Measurements from ENCODE around the gene WNT9A. TPM values are rescaled to one million over a fixed set of nuclear protein-coding genes. Genes with fewer than 3 reads are reported as not detected.

Gene WNT9A
- total RNA-seq, 2 donors from 2014 or later: 2.2 to 2.6 TPM

DNA sequence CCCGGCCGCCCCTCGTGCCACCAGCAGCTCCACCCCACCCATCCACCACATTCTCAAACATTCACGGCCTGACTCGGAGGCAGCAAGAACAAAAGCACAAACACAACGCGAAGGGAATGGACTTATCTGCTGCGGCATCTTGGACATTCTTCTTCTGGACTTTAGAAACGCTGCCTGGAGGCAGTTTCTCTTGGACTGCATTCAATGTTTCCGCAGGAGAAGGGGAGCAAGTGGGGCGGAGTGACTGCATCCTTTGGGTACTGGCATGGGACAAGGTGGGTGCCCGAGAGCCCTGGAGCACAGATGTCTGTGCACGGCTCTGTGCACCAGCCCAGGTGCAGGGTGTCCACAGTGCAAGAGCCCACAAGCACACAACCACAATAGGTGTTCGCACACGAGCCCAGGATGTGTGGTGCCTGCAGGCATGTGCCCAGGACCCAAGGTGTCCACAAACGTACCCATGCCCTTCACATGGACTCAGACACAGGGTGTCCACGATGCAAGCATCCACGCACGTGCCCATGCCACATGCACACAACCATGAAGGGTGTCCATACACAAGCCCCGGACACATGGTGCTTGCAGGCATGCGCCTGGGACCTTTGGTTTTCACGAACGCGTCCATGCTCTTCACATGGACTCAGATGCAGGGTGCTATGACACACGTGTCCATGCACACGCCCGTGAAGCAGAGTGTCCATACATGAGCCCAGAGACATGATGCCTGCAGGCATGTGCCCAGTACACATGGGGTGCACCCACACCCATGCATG is 53.6 kb downstream of the WNT9A start:
- intact Hi-C loops (cut with DNase I, micrococcal nuclease): no loop called here
- ATAC-seq (no peak), DNase-seq (no peak)

- DNase-seq (no peak), ATAC-seq (no peak)
- intact Hi-C loops (cut with DNase I, micrococcal nuclease): no loop called here
Measured at GRCh38 chr1:227893300-227893948, 54.3 kb downstream of the WNT9A start.

DNA sequence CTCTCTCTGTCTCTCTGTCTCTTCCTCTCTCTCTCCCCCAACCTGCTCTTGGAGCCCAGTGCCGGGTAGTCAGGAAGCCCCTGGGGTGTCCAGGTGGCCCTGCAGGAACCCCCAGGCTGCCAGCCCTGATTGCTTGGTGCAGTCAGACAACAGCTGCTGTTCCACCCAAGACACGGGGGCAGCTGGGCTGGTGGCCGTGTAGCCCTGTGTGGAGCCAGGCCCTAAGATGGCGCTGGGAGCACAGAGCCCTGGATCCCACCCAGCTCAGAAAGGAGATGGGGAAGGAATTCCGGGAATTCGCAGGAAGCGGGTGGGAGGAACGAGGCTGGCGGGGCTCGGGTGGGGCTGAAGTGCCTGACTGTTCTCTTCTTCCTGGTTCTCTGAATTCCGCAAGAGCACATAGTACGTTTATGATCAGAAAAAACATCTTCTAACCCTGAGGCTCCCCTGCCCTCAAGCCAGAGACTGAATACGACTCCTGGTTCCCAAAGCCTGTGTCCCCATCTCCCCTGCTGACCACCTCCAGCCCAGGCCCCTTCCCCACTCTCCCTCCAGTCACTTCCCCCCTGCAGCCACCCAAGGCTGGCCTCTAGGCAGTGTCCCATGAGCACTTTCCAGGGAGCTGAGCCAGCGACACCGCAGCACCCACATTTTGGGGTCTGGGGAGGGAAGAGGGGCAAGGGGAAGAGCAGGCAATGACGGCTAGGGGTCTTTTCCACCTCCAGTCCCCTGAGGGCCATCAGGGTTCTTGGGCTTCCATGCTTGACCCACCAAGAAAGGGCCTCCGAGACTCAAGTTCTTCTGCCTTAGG is 55.0 kb downstream of the WNT9A start:
- peak in 1 of 2 donors; percentile 17 for DNase-seq
- intact Hi-C loops (cut with DNase I, micrococcal nuclease): no loop called here
- ATAC-seq: no peak

DNA sequence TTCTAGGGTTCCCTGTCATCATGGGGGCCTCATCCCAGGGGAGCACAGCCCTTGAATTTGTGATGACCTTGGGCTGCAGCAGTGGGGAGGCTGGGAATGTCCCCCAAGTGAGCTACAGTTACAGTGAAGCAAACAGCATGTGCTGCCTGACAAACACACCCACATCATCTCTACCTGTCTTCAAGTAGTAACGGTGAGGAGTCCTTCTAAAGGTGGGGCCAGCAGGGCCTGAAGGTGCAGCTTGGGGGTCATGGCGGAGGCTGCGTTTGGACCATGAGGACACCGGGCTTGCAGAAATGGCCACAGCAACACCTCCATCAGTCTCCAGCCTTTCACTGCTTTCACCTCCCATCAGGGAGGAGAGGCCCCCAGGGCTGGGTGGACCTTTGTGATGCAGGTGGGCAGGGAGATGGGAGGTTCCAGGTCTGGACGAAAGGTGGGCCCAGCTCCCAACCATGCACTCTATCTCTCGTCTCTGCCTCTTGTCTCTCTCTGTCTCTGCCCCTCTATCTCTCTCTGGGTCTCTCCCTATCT is 55.7 kb downstream of the WNT9A start:
- ATAC-seq (no peak), DNase-seq (no peak)

DNA sequence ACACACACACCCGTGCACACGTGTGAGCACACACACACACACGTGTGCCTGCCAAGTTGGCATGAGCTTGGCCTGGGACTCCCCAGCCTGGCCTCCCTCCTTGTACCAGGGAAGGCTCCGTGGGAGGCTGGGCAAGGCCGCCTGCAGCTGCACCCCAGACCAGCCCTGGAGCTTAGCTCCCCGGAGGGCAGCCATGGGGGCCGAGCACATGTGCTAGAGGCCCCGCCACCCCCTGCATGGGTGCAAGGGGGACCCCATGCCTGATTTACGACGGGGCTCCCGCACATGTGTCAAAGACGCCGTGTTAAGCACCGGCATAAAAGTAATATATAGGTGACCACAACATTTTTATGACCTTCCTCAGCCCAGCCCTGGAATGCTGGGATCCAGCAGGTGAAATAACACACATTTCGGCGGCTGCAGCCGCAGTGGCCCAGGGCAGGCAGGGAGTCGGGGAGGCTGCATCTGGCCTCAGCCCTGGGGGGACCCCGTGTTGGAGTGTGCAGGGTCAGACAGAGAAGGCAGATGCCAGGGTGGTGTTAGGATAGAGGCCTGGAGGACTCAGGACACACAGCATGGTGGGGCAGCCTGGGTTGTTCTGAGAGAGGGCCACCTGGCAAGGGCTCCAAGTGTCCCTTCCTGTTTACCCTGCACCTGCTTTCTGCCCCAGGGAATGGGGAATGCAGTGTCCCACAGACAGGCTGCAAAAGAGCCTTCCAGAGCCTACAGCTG is 56.3 kb downstream of the WNT9A start:
- ATAC-seq (no peak), DNase-seq (no peak)
- intact Hi-C loops (cut with DNase I, micrococcal nuclease): no loop called here

More for the DNA sequence above, 55.7 kb downstream of the WNT9A start:
- intact Hi-C loops (cut with DNase I, micrococcal nuclease): no loop called here

- ATAC-seq (no peak), DNase-seq (peak in 1 of 2 donors; percentile 20)
Measured at GRCh38 chr1:227890451-227891222, 57.1 kb downstream of the WNT9A start.

DNA sequence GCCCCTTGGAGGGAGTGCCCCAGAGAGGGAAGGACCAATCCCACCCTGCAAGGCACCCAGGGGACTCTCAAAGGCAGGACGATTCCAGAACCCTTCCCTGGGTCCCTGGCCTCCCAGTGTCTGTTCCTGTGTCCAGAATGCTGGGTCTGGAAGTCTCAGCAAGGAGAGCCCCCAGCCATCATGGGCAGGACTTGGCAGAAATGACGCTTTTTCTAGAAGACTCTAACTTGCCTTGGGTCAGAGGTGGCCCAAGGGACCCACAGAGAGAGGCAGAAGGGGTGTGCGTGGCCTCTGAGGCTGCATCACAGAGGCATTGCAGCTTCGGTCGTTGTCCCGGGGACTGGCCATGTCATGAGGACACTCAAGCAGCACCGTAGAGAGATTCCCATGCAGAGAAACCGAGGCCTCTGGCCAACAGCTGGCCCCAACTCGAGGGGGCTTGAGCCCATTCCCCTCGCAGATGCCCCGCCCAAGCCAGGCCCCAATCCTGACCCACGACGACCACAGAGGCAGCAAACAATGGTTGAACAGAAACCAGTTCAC is 57.8 kb downstream of the WNT9A start:
- intact Hi-C loops (cut with DNase I, micrococcal nuclease): no loop called here
- ATAC-seq: no peak
- DNase-seq: peak in 1 of 2 donors; percentile 16

More at GRCh38 chr1:227890451-227891222, 57.1 kb downstream of the WNT9A start:
- intact Hi-C loops (cut with DNase I, micrococcal nuclease): no loop called here

DNA sequence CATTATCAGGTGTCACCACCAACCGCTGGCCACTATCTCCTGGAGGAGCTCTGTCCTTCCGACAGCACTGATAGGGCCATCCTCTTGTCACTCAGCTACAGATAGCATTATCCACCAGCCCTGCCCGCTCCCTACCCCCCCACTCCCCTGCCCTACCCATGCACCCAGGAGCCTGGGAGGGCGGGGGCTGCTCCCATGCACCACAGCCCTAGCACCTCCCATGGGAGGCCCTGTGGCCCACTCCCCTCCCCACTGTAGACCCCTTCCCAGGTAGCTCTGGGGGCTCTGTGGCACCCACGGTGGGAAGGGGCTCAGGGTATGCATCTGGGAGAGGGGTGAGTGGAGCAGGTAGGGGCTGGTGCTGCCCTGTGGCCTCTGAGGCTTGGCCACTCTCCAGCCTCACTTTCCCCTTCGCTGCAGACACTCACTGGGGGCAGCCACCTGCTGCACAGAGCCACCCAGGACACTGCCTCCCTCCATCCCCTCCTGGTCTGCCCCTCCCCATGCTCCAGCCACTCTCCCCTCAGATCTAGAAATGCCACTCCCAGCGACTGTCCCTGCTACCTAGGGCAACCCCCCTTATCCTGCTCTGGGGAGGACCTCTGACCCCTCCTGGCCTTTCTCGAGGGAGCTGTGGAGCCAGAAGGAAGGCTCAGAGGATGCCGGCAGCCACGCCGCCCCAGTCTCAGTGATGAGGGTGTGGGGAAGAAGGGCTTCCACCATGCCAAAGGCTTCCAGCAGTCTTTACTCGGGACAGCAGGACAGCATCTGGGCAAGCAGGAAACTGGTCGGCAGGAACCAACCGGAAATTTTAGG is 58.5 kb downstream of the WNT9A start:
- intact Hi-C loops (cut with DNase I, micrococcal nuclease): no loop called here
- DNase-seq: peak in 1 of 2 donors; percentile 24
- ATAC-seq: no peak

DNA sequence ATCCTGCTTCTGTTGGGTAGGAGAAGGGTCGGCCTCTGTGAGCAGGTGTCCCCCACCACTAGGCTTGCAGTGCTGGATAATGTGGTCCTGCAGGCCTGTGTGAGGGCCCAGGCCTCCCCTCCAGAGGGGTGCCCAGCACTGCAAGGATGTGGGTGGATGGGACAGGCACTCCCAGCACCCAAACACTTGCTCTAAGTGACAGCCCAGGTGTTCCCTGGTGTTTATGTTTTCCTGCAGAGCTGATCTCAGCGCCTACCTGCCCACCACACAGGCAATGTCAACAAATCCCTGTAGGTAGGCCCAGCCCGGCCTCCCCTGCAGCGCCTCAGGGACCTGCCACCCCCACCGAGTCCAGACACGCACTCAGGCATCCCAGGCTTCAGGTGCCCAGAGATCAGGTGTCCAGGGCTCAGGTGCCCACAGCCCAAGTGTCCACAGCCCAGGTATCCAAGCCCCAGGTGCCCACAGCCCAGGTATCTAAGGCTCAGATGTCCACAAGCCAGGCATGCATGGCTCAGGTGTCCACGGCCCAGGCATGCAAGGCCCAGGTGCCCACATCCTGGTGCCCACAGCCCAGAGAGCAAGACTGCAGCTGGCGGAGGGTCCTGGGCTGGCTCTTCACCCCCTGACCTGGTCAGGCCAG is 59.2 kb downstream of the WNT9A start:
- DNase-seq: peak in 1 of 2 donors; percentile 22
- intact Hi-C loops (cut with DNase I, micrococcal nuclease): no loop called here
- no peak for ATAC-seq

GRCh38 chr1:227887697-227888403 is 59.9 kb downstream of the WNT9A start:
- DNase-seq (peak; percentile 38 to 59), ATAC-seq (no peak)
- intact Hi-C loops (cut with DNase I, micrococcal nuclease): no loop called here

DNA sequence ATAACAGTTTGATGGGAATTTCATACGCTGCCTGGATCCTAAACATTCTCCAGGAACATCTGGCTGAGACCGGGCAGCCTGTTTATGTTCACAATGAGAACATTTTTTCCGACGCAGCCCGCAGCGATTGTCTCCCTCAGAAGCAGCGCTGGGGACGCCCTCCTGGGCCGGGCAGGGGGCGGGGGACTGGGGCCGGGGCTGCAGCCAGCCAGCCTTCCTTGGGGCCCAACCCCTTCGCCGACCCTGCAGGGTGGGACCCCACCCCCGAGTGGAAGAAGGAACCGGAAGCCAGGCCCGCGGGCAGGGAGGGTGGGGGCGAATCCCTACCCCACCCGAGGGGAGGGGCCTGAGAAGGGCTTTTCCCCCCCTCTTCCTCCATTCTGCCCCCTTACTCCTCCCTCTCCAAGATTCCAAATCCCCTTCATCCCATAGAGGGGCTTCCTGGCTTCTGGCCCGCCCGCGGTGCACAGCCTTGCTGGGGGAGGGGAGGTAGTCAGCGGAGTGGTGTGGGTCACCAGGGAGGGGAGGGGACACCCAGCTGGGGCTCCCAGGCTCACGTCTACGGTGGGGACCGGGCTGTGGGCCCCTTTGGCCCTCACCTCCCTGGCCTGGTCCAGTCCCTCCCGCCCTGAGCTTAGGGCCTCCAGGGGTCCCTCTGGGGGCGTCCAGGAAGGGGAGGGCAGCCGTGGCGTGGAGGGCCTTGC is 60.6 kb downstream of the WNT9A start:
- ATAC-seq: peak; percentile 48
- DNase-seq: peak; percentile 46 to 56
- intact Hi-C loops (cut with DNase I, micrococcal nuclease): no loop called here

DNA sequence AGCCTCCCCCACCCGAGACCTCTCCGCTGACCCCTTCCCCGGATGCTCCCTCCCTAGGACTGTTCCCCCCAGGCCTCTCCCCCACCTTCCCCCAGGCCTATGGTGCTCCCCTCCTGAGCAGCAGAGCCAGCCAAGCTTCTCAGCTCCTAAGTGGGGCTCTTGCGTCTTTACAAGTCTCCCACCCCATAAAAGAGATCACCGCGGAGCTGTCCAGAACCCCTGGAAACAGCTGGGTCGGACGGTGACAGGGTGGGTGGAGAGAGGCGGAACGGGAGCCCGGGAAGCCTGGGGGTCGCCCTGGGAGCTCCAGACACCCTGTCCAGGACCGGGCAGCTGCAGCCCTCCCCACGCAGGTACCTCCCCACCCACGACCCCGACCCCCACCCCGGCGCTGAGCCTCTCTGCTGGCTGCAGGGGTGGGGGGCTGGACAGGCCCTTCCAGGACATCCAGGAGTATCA is 61.2 kb downstream of the WNT9A start:
- peak in 1 of 2 donors; percentile 24 for DNase-seq
- intact Hi-C loops (cut with DNase I, micrococcal nuclease): no loop called here
- no peak for ATAC-seq

DNA sequence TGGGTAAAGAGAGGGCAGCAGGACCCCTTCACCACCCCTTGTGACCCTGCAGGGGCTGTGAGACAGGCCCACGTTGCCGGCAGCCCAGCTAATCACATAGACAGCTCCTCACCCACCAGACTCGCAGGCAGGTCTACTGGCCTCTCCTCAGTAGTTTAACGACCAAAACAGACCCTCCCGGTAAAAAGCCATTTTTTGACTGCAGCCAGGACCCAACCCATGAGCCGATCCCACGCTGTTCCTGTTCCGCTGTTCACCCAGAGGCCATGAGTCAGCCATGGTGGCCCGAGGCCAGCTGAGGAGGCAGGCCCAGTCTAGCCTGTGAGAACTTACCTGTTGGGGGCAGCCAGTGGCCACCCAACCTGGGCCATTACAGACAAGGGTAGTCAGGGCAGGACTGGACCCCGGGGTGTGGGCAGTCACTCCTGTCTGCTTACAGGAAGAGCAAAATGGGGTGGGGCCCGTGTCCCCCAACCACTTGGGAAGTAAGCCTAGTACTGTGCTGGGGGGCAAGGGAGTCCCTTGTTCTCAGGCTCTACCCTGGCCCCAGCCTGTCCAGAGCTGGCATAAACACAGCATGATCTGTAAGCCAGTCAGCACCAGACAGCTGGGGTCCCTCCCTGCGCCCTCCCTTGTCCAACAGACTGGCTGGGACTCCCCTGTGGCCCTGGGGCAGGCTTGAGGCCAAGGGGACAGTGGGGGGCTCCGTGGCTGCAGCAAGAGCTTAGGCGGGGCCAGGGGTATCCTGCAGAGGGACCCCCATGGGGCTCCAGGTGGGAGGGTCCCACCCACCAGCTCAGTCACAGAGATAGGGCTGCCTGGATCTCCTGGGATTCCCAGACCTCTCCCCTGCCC is 61.9 kb downstream of the WNT9A start:
- peak; percentile 26 for ATAC-seq

GRCh38 chr1:227885135-227885647 is 62.5 kb downstream of the WNT9A start:
- DNase-seq: peak in 1 of 2 donors; percentile 23
- ATAC-seq: no peak
- intact Hi-C loops (cut with DNase I, micrococcal nuclease): no loop called here

More for the DNA sequence above, 61.9 kb downstream of the WNT9A start:
- DNase-seq: peak in 1 of 2 donors; percentile 51
- intact Hi-C loops (cut with DNase I, micrococcal nuclease): no loop called here
